Adipose tissue (tissue), 3 donors: Measurements from ENCODE around the gene SOX30. TPM values are rescaled to one million over a fixed set of nuclear protein-coding genes. Genes with fewer than 3 reads are reported as not detected.

ENCODE experiments used
- H3K27ac ChIP-seq: one replicate; pipeline ENCODE4 v1.5.1; 2013; ENCODE audit warnings: low read depth, low read length
- WGBS, 3 donors: extraction: QIAGEN DNeasy Blood & Tissue Kit; methylation state at CpG; one replicate each; pipeline ENCODE4 v1.1.7; 2013; 5-methylcytosine and 5-hydroxymethylcytosine counted together
- polyA plus RNA-seq, 3 donors: library from polyadenylated mRNA; stranded (reverse); fragments of 200-250 nt; gene quantifications; one replicate each; pipeline ENCODE4 v1.2.3, GENCODE V29; 2013
- donor health status: healthy with polysubstance abuse.
- donor health status: Bipolar disorder and iron deficiency.
- donor health status: healthy.

The SOX30 gene
- polyA plus RNA-seq, 3 donors, result 0.03 to 0.07 TPM; not detected in 1

DNA sequence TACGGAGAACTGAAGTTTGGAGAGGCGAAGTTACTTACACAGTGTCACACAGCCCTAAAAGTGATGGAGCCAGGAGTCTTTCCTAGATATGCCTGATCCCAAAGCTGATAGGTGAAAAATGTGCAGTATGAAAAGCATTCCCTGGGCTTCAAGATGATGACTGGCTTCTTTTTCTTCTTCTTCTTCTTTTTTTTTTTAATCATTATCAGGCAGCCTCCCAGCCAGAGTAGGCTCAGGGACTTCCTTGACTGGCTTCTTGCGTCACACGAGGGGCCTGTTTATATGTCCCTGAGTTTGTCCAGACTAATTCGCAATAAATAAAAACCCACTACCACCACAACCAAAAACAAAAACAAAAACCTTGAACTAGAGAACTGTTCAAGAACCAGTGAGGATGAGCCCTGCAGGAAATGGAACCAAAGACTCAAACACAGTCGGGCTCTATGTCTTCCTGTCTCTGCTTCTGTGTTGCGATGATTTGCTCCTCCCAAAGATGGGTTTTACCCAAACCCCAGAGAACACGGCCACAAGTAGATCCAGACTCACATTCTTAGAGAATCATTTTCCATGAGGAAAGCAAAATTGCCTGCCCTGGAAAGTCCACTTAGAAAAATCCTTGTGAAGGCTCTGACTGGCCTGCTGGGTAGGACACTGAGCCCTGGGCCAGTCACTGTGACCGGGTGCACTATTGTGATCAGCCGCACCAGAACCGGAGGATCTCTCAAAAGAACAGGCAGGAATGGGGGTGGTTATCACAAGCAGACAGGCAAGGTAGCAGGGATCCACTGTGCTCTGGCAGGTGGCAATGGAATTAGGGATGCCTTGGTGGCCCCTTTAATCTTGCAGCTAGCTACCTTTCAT is 38.6 kb downstream of the SOX30 start:
- no peak overlapping the region for H3K27ac ChIP-seq
- WGBS, 3 donors, result 69 to 82% (median 74%) methylated on average over 11 of the region's 11 CpGs

DNA sequence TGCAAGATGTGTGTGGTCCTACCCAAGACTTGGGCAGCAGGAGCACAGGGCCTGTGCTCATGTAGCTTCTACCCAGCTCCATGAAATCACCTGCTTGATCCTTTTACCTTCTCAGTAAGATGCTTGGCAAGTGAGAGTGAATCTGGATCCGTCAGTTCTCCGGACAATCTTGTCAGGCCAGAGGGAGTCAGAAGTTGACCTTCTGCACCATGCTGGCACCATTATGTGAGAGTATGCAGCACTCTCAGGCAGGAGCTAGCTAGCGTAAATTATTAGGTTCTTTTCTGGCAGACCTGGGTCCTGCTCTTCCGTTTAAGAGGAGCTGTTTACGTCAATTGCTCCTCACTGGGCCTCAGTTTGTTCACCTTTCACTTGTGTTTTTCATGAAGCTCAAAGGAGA is 39.7 kb downstream of the SOX30 start:
- WGBS, 3 donors, result 88 to 94% (median 90%) methylated on average over 5 of the region's 5 CpGs
- H3K27ac ChIP-seq, result no peak overlapping the region

DNA sequence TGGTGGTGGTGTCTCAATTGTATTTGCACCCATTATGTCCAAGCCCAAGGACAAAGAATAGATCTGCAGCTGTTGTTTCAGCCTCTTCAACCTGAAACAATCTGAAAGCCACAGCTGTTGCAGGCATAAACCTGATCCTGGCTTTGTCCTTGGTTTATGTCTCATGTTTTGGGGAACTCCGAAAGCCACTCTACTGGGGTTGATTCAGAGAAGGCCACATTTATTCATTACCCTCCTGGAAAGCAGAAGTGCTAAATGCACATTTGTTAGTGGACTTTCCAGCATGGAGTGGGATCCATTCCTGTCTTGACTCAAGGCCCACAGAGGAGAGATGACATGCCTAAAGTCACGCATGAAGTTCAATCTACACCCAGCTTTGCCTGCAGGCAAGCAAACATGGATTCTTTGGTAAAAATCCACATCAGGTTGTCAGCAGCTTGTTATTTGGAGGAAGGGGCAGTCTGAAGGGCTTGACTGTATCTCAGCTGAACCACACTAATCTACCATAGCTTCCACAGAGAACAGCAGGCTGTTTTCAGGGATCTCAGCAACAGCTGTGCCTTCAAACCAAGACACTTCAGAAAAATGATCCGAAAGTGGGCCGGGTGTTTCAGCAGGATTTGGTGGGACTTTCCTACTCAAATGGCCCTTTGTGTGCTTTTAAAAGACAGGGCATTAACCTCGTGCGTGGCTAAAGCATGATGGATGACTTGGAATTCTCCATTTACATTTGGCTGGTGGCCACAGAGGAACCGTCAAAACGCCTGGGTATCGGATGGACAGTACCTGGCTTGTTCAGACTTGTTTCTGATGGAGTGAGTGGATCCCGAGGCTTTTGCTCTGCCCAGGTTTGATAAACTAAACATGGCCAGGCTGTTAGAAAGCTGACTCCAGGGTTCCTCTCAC is 40.4 kb downstream of the SOX30 start:
- H3K27ac ChIP-seq, result no peak overlapping the region
- WGBS, 3 donors, result 66 to 89% (median 87%) methylated on average over 10 of the region's 10 CpGs

DNA sequence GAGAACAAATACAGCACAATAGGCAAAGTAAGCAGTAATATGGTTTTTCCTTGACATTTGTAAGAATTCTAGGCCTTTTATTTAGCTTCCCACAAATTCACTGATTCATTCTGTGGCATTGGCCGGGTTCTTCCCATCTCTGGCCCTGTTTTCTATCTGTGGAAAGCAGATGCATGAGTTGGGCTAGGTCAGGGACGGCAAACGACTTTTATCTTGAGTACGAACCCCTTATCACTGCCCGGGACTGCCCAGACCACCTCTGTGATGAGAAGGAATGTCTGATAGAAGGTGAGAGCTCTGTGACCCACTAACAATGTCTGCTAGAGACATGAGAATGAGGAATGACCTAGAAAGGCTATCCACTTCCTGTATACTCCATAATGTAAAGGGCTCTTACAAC is 41.2 kb downstream of the SOX30 start:
- H3K27ac ChIP-seq, result no peak overlapping the region
- 59 to 85% (median 81%) methylated on average over 5 of the region's 5 CpGs for WGBS, 3 donors

DNA sequence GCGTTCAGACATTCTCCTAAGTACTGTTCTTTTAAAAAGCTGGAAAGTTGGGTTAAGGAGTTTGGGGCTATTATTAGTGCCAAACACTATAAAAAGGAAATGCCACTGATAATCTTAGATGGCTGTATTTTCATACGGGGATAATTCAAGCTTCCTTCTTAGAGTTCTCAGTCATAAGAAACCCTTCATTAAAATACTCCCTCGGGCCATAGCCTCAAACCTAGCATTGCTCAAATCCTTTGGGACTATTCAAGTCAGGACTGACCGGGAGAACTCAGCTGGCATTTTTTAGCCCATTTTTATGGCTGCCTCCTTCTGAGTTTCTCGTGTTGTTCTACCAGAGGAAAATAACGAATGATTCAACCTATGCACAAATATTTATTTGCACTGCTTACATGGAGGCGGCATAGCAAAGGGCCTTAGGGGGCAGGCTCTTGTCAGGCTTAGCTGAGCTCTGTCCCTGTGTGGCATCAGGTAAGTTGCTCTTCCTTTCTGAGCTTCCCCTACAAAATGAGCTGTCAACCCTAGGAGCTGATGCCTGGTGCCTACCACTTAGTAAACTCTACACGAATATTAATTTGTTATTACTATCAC is 43.2 kb downstream of the SOX30 start:
- WGBS, 3 donors, result 64 to 83% (median 76%) methylated on average over 8 of the region's 8 CpGs
- no peak overlapping the region for H3K27ac ChIP-seq

DNA sequence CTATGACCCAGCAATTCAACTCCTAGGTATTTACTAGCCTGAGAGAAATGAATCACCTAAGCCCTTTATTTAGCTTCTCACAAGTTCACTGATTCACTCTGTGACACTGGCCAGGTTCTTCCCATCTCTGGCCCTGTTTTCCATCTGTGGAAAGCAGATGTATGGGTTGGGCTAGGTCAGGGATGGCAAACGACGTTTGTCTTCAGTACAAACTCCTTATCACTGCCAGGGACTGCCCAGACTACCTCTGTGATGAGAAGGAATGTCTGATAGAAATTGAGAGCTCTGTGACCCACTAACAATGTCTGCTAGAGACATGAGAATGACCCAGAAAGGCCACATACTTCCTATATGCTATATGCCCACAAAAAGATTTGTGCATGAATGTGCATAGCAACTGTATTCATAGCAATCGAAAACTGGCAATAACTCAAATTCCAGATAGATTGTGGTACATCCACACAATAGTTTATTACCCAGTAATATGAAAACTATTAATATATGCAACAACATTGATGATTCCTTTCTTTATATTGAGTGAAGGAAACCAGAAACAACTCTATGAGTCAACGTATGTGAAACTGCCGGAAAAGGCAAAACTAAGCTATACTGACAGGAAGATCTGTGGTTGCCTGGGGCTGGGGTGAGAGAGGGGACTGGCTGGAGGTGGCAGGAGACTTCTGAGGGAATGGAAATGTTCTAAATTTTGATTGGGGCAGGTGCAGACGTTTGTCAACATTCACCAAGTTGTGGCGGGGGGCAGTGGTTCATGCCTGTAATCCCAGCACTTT is 44.7 kb downstream of the SOX30 start:
- WGBS, 3 donors, result 55 to 68% (median 62%) methylated on average over 7 of the region's 7 CpGs
- H3K27ac ChIP-seq, result no peak overlapping the region

DNA sequence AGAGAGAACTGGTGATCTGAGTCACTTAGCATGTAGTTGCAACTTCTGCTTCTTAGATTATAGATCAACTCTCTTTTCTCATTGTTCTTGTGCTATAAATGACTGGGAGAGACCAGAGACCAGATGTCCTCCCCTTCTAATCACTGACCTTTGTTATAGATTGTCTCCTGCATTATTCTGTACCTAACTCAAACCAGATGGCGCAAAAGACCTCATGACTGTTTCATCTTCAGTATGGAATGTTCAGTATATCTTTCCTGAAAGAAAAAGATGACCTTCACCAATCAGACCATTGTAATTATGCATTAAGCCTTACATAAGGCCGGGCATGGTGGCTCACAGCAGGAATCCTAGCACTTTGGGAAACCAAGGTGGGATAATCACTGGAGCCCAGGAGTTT is 46.2 kb downstream of the SOX30 start:
- WGBS, 3 donors, result 92 to 98% (median 94%) methylated on average over 2 of the region's 2 CpGs
- no peak overlapping the region for H3K27ac ChIP-seq

DNA sequence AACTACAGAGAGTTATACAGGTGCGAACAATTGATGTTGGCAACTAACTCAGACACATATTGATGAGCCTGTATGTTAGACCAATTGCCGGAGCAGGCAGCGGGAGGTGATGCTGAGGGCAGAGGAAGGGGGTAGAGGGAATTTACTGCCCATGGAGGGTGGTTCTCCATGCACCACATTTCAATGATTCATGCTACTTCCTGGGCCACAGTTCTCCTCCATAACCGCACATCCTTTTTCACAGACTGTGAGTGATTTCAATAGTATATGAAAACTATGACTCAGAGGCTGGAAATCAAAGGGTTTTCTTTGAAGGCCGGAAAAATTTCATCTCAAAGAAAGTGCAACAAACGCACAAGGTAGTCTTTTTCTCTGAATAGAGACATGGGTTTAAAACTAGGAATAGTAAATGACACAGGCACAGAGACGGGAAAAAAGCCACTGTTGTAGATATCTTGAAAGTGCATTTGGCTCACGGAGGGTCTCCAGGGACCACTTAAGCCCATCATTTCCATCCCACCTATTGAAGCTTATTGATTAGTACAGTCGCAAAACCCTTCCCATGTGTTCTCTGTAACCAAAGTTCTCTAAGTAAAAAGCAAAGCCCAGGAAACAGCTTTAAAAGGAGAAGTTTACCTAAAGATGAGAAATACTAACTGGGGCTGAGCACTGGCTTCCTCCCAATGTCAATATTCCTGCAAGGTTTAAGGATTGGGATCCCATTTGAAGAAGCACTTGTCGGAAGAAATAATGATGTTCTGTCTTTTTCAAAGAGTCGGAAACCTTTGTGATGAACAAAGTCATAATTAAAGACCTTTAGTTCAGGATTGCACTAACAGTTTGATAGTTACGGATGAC is 48.7 kb downstream of the SOX30 start:
- WGBS, 3 donors, result 76 to 83% (median 82%) methylated on average over 12 of the region's 12 CpGs
- no peak overlapping the region for H3K27ac ChIP-seq

DNA sequence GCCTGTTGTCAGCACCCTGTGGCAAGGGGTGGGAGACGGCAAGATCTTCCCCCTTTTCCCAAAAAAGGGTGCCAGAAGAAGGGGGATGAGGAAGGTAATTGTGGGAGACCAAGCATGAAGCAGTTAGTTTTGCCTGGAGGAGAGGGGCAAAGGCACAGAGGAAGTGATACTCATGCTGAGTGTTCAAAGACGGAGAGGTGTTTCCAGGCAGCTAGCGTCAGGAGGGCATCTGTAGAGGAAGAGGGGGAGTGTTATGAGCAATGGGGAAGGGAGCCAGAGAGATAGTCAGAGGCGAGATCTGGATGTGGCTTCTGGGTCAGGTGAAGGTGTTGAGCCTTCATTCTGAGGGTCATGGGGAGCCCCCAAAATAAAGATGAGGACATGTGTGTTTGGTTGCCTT is 49.7 kb downstream of the SOX30 start:
- no peak overlapping the region for H3K27ac ChIP-seq
- WGBS, 3 donors, result 73 to 81% (median 78%) methylated on average over 4 of the region's 4 CpGs

DNA sequence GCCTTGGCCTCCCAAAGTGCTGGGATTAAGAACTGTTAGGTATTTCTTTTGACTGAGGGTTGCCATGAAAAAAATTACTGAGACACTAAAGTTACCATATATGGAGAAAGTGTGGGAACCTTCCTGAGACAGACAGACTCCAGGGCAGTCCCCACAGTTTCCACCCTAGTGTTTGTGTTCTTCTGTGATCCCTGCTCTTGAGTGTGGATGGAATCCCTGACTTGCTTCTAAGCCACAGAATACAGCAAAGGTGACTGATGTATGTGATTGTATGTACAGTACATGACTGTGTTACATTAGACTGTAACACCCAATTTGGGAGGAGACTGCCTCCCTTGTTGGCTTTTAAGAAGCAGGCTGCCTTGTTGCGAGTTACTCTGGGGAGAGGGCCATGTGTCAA is 52.0 kb downstream of the SOX30 start:
- WGBS, 3 donors, result 93 to 100% (median 95%) methylated on average over 1 of the region's 1 CpG
- H3K27ac ChIP-seq, result no peak overlapping the region

DNA sequence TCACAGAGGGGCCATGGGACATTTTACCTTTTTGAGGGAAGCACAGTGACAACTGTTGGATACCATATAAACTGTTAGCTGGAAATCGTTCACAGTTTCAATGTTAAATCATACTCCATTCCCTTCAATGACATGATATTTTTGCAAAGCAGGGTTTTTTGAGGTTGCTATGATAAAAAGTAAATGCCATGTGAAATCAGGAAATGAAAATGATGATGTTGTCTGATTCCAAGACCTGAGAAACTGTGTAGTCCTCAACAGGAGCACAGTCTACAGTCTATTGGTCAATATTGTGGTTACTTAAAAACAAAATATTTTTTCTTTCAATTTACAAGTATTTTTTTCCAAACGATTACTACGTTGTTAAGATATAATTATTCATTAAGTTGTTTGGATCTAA is 52.7 kb downstream of the SOX30 start:
- no peak overlapping the region for H3K27ac ChIP-seq
- WGBS, 3 donors, result 71 to 85% (median 81%) methylated on average over 3 of the region's 3 CpGs

DNA sequence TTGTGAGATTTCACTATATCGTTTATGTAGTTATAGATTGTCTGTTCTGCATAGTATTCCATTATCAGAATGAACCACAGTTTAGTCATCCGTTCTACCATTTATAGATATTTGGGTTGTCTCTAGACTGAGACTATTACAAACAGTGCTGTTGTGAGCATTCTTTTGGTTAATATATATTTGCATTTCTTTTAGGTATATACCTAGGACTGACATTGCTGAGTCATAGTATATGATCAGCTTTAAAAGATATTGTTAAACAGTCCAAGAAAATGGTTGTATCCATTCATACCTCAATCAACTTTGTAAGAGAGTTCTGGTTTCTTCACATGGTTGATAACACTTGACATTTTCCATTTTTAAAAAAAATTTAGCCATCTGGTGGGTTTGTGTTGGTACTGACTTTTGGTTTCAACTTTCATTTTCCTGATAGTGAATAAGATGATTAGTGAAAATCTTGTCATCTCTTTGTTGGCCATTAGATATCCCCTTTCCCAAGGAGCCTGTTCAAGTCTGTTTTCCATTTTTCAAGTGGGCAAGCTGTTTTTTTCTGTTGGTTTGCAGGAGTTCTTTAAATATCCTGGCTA is 53.8 kb downstream of the SOX30 start:
- WGBS, 3 donors, result 71 to 90% (median 72%) methylated on average over 2 of the region's 2 CpGs
- H3K27ac ChIP-seq, result no peak overlapping the region

DNA sequence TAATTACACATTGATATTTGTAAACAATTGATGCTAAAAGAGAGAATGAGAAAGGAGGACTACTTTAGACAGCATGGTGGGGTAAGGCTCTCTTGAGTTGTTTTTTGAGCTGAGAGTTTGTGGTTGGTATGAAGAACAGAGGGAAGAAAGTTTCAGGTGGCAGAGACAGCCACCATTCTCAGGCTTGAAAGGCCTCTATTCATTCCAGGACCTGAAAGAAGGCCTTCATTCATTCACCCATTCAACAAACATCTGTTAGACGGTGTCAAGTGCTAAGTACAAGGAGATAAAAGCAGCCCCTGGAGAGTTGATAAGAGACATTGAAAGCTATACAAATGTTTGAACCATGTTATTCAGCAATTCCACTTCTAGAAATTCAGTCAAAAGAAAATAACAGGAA is 55.0 kb downstream of the SOX30 start:
- H3K27ac ChIP-seq, result no peak overlapping the region
- WGBS, 3 donors, result 32 to 86% (median 72%) methylated on average over 1 of the region's 1 CpG

DNA sequence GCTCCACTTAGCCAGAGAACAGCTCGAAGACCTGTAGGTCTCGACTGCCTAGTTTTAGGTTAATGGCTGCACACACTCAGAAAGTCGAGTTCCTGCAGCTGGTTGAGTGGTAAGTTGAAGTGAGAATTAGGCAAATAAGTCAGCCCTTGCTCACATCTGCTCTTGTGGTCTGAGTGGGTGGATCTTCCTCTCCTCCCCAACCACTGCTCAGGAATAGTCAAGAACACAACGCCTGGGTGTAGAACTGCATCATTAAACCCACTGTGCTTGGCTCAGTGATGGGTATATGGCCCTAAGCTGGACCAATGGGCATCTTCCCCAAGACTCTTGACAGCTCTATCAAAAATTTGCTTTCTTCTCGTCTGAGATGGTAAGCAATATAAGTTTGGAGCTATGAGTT is 55.8 kb downstream of the SOX30 start:
- no peak overlapping the region for H3K27ac ChIP-seq
- WGBS, 3 donors, result 75 to 82% (median 77%) methylated on average over 5 of the region's 5 CpGs

DNA sequence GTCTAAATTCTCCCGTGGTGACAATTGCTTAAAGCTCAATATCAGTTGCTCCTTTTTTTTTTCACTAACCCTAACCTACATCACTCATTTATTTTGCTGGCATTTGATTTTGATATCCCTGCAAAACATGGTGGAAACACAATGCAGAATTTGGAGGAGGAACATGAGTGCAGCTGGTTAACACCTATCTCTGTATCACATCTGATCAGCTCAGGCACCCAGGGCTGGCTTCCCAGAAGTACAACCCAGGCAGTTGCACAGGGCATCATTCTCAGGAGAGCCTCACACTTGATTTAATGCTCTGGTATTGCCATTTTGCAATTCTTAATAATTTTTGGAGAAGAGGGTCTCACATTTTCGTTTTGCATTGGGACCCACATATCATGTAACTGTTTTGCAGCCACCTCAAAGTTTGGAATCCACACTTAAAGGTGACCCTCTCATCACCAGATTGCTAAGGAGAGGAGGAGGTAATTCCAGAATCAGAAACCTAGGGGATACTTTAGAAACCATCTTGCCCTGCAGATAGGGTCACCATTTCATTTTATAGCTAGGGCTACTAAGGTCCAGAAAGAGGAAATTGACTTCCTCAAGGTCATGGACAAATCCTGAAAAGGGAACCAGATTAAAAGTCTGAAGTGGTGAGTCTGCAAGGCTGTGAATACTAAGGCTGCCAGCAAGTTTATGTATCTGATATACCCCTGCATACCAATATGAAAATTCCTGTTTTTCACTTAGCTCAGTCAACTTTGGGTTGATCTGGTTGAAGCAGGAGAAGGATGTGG is 57.4 kb downstream of the SOX30 start:
- WGBS, 3 donors, result 59 to 73% (median 67%) methylated on average over 2 of the region's 2 CpGs
- no peak overlapping the region for H3K27ac ChIP-seq

DNA sequence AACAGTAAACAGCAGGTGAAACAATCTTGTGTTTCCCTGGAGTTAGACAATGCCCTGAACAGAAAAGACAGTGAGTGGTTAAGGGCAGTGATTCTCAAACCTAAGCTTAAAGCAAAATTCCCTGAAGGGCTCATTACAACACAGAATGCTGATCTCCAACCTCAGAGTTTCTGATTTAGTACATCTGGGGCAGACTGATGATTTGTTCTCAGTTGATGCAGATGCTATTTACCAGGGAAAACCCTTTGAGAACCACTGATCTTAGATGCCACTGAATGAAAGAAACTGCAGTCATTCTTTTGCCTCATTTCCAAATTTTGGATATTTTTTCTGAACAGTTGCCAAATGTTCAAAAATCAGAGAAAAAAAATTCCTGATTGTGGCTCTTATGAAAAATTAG is 58.0 kb downstream of the SOX30 start:
- no peak overlapping the region for H3K27ac ChIP-seq
